GM18870 (cell line): ENCODE measurements around the gene UBA3.

Experiments
- ATAC-seq: cut with Tn5 transposase; IDR thresholded peaks from one replicate; pipeline ENCODE4 v1.9.1; 2021; ENCODE audit warnings: moderate library complexity; ENCODE audit not compliant: unreplicated experiment

UBA3 gene

DNA sequence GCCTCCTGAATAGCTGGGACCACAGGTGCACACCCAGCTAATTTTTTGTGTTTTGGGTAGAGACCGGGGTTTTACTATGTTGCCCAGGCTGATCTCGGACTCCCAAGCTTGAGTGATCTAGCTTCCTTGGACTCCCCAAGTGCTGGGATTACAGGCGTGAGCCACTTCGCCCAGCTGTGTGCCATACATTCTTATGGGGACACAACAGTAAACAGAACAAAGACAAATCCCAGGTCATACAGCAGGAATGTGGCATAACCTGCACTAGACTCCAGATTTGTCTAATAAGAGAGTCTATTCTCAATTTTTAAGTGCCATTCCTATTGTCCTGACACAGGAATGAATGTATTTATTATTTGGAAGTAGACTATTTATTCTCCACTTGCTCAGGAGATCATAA lies 22.2 kb upstream of the UBA3 start:
- ATAC-seq = no peak

DNA sequence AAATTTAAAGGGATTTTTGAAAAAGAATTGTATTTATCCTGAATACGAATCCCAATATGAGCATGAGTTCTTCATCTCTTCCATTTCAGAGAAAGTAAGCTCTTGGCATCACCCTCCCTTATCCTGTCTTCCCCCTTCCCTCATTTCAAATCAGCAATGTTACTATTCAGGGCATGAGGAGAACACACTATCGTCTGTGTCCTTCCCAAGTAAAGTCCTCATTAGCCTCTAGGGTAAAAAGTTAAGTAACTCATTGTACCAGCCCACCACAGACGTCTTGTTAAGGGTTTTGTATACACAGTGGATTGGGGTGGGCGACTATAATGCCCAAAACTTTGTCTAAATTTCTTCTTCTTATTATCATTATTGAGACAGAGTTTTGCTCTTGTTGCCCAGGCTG lies 19.4 kb upstream of the UBA3 start:
- no peak for ATAC-seq

DNA sequence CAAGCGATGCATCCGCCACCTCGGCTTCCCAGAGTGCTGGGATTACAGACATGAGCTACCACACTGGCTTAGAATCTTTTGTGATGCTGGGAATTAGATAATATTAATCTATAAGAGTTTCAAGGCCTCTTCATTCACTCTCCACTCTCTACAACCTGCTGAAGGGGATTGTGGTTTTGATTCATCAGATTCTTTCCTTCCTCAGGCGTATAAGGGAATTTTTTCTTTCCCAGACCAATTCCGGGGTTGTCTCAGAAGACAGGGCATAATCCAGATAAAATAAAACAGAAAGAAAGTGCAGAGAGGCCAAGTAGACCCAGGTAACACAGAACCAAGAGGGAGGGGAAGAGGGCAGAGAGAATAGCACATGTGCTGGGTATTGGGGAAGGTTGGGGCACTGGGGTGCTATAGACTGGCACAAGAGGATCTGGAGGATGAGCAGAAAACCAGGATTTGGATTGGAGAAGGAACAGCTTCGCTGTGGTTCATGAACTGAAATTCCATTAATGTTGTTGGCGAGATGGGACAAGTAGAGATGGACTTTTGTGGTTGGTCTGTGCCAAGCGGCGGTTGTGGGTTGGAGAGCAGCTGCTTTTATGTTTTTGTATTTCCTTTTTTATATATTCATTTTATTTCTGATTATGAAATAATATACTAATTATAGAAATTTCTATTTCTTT lies 17.4 kb upstream of the UBA3 start:
- ATAC-seq = no peak

DNA sequence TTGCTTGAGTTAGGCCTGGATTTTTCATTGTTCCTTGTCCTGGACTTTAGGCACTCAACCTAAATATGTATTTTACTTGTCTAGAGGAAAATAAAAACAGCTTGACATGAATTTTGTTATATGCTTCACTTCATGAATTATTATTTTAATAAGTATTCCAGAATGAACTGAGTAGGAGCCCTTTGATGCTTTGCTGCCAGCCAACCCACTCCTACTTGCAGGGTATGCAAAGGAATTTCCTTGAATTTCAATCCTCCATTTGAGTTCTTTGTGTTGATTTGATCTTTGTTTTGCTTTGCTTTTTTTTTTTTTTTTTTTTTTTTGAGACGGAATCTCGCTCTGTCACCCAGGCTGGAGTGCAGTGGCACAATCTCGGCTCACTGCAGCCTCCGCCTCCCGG lies 16.1 kb upstream of the UBA3 start:
- ATAC-seq = no peak

DNA sequence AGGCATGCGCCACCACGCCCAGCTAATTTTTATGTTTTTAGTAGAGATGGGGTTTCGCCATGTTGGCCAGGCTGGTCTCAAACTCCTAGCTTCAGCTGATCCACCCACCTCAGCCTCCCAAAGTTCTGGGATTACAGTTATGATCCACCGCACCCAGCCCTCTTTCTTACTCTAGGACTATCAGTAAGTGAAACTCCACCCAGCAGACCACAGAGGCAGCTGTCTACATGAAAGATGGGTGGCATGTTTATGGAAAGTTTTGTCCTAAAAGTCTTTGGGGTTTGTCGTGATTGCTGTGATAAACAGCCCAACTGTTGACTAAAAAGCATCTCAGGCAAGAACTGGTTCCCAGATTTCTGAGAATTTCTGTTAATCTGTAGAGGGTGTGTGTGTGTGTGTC lies 15.5 kb upstream of the UBA3 start:
- no peak for ATAC-seq

DNA sequence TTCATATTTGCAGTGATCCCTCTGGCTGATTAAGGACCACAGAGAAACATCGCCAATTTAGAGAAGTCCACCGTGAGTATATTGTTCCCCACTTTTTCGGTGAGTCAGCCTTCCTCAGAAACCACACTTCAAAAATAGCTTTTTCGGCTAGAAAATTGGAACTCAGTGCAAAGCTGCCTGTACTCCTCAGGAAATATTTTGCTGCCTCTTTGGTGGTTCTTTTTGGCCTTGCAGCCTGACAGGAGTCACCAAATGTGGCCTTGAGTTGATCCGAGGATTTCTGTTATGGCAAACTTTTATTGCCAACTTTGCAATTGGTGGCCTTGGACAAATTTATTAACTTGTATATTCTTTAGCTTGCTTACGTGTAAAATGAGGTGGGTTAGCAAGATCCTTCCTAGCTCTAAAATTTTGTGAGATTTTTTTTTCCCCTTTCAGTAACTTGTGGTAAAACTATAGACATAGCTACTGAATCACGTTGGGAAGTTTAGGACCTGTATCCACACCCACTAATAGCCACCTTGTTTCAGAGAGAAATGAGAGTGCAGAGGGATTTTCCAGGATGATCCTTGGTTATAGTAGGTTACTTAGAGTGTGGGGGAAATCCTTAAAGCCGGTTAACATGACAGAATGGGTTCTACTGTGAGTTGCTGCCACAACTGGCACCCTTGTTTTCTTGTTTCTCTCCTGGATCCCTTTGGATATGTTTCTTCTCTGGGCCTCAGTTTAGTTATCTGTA lies 14.5 kb upstream of the UBA3 start:
- ATAC-seq = no peak

DNA sequence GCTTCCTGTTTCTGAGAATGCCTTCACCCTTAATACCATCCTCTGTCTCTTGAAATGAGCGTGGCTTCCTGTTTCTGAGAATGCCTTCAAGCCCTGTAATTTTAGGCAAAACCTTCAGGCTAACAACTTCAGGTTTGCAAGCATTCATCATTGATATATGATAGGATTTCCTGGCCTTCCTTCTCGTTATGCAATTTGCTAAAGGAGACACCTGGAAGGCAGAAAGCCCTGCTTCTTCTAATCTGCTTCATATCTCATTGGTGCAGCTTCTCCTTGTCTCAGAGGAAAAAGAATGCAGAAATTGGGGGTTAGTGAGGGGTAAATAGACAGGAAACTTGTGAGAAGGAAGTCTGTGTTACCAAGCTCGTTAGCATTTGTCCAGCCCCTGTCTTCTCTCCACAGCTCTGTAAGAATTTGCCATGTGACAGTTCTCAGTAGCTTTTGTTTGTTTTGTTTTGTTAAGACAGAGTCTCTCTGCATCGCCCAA lies 11.9 kb upstream of the UBA3 start:
- ATAC-seq = peak; percentile 75

DNA sequence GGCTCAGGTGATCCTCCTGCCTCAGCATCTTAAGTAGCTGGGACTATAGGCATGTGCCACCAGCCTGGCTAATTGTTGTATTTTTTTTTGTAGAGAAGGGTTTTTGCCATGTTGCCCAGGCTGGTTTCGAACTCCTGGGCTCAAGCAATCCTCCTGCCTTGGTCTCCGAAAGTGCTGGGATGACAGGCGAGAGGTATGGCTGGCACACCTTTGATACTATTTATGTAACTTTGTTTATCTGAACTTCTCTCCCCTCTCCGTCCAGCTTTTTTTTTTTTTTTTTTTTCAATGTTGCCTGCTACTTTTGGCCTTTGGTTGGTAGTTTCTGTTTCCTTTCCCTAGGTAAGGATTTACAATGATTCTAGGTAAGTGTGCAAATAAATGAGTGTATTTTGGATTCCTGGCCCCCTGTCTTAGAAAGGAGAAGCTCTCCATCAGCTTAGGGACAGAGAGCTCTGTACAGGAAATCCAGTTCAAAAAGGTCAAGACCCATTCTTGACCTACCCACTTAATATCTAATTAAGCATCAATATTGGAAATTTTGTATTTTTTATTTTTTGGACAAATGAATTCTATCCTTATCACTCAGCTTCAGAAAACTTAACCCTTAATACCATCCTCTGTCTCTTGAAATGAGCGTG lies 11.3 kb upstream of the UBA3 start:
- no peak for ATAC-seq

DNA sequence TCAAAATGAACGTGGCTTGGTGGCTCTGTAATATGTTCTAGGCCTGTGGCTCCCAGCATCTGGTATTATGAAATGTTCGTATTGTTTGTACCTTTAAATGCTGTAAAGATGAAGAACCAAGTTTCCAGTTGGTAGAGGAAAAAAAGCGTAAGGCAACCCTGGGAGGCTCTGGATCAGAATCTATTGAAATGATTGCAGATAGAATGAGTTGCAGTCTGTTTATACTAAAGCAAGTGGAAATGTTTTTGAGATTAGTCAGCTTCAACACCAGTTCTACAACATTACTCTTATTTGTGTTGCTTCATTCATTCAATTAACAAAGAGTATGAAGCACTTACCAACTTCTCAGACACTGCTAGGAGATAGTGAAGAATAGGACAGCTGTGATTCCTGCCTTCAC lies 9.9 kb upstream of the UBA3 start:
- no peak for ATAC-seq

DNA sequence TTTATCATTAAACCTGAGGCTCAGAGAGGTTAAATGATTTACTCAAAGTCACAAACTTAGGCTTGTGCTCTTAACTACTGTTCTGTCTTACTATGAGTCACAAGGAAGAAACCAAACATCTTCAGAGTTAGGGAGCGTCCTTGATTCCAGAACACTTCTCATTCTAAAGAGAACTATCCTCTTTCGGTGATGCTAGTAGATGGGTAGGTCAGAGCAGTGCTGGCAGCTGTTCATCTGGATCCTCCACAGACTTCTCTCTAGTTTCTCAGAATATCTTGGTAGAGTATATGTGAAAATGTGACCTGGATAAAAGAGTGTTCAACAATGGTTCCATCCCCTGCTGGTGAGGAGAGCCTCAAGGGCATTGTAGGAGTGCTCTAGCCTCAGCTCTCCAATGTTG lies 7.9 kb upstream of the UBA3 start:
- ATAC-seq = peak; percentile 30

DNA sequence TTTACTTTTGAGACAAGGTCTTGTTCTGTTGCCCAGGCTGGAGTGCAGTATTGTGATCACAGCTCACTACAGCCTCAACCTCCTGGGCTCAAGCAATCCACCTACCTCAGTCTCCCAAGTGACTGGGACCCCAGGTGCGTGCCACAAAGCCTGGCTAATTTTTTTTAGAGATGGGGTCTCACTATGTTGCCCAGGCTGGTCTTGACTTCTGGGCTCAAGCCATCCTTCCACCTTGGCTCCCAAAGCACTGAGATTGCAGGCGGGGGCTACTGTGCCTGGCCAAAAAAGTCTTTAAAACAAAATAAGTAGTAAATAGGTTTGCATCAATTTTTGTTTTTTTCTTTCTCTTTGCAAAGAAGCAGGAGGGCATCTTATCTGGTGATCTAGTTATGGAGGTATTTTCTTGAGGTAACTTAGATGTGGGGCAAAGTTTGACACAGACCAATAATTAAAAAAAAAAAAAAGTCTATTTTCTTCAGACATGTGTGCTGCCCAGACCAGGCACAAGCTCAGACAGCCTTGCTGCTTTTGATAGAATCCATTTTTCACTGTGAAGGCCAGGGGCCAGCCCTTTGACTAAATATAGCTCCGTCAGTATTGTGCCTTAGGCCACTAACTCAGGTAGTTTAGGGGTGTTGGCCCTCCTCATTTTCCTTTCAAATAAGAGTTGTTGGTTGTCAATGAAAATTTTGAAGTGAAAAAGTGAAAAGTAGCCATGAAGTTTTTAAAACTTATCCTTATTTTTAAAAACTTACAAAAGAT lies 7.0 kb upstream of the UBA3 start:
- no peak for ATAC-seq

DNA sequence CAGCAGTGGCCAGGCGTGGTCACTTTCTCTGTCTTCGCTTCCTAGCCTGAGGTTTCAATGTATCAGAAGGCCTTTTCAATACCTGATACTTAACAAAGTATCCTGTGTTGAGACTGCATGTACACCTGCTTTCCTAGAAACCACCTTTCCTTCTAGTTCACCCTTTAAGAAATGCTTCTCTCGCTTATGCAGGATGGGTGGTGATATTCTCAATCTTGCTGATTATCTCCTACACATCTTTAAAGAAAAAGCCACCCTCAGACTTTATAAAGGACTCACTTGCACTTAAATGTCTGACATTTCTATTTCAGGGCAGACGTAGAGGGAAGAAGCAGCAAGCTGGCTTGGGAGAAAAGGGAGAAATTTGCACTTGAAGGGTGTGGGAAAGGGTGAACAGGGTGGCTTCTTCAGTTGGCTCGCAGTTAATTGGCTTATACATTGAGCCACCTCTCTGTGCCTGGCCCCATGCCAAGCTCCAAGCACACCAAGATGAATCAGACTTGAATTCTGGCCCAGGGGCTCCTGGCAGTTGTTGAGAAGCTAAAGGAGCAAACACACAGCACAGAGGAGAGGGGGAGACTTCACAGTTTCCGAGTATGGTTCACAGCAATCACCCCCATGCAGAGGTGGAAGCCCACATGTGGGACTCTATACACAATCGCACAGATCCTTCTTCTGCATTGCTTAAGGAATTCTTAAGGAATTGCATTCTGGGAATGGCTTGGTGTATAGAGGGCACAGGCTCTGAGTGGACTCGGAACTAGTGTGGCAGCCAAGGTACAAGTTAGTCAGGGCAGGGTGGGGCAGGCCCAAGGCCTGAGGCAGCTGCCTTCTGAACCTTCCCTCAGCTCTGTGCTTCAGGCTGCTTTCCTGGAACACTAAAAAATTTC lies 5.9 kb upstream of the UBA3 start:
- ATAC-seq = no peak

DNA sequence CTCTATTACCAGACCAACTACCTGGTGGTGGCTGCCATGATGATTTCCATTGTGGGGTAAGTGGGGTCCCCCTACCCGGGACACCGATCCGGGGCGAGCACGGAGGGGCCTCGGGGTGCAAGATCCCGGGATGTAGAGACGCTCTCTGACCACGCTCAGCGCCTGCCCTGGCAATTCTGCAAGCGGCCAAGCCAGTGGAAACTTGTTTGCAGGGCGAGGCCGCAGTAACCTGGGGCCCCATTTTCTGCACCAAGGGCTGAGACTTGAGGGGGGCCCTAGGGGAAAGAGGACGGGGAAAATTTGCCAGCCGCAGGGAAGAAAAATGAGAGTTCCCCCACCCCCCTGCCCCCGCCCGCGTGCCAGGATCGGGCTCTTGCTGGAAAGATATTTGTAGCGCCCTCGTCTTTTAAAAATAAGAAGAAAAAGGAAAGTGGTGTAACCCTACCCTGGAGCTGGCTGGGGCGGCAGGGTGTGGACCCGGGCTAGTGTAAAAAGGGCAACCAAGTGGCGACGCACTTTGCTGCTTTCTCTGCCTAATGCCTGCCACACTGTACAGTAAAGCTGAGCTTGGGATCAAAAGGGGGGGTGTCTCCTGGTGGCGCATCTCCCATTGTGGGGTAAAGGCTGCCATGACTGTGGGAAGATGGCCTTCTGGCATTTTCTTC lies 5.1 kb upstream of the UBA3 start:
- no peak for ATAC-seq

DNA sequence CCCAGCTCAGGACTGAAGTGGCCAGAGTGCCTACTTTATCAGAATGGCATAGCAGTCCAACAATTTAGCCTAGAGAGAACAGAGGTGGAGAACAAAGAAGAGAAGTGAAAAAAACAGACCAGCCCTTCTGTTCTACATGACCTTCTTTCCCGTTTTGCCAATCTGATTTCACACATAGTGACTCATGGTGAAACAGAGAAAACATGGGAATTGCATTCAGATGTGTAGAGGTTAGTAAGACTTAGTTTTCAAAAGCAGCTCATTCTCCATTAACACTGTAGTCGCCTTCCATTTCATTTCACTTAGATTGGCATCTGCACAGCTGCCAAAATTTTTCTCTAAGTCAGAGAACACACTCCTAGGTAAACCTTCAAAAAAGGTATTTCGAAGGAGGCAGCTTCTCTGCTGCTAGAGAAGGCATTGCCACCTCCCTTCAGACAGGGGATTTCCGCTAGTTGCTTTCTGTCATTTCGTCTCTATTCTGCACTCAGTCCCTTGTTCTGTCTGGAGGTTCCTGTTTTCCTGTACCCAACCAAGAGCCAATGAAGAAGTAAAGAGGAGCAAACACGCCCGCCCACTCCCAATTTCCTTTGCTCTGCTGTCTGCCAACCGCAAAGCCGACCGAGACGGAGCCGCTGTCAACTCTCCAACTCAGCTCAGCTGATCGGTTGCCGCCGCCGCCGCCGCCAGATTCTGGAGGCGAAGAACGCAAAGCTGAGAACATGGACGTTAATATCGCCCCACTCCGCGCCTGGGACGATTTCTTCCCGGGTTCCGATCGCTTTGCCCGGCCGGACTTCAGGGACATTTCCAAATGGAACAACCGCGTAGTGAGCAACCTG lies 4.4 kb upstream of the UBA3 start, which contains the start of gene ARL6IP5:
ARL6IP5 (plus strand) TSS at position 612 of the 842 bp plus-strand sequence; CDS start at position 723, 111 bp downstream.
- ATAC-seq = peak; percentile 55

DNA sequence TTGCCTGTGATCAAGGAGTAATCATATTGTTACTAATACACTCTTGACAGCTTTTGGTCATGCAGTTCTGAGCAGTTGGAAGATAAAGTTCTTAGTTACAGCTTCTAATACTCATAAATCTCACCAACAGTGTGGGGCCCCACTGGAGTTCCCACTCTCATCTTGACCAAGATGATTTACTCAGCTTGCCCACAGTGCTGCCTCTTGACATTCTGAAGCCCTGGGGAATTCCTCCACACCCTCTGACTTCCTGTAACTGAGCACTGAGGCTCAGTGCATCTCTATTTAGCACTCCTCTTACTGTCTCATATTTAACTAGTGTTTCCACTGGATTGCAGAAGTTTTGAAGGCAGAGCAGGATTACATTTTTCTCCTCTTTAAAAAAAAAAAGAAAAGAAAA lies 2.6 kb upstream of the UBA3 start:
- ATAC-seq = peak; percentile 75

DNA sequence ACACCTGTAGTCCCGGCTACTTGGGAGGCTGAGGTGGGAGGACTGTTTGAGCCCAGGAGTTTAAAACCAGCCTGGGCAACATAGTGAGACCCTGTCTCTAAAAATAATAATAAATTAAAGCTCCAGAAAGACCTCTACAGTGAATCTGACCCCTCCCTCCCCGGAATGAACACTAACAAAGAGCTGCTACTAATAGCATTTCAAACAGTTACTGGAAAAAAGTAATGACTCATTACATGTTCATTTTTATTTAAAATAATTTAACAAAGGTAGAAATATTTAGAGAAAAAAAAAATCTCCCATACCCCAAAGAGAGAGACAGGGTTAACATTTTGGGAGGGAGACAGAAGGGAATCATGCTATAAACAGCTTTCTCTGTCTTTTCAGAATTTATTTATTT lies 2.2 kb upstream of the UBA3 start:
- no peak for ATAC-seq

DNA sequence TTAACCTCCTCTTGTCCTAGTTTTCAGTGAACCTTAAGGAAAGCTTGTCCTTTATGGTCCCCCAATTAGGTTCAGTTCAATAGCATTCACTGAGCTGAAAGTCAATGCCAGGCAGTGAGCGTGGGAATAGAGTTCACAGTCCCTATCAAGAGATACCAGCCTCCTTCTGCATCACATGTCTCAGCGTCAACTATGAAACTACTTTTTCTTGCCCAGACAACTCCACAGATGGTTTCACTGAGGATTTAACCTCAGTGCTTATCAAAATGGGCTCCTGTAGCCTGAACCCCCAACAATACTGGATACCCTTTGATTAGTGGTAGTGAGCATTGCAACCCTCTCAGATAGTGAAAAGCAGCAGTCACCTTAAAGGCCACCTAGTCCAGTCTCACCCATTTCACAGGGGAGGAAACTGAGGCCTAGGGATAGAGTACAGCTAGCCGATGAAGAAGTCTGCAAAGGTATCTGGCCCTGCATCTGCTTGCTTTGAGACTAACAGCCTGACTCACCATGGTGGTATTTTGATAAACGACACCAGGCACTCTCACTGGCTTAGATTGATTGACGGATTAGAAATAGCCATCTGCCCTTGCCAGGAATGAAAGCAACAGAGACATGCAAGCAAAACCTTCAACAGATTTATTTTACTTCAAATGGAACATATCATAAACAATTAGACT lies 1.6 kb upstream of the UBA3 start:
- no peak for ATAC-seq
